ENCODE results near the gene VNN1.

GRCh38 chr6:132719736-132720448, 6.0 kb upstream of the VNN1 start:
- TF ChIP-seq CTCF (IDR thresholded peaks at IDR 0.05) (no peak), POLR2A (IDR thresholded peaks at IDR 0.05) (no peak)

Measured in testis (tissue), 2 donors.